Breast epithelium (tissue), 4 donors: Measurements from ENCODE around the gene LALBA. TPM values are rescaled to one million over a fixed set of nuclear protein-coding genes. Genes with fewer than 3 reads are reported as not detected.
"Not testable (repeated sequence)": the region's sequence is repeated elsewhere in the genome, so short reads cannot be mapped to it uniquely, and the experiment has no call there.

Experiments used
- DNase-seq, 2 donors: peaks; one replicate each; pipeline ENCODE4 v3.0.0-alpha.2; 2019; ENCODE audit warnings: low spot score in 2 of 2
- H3K27ac ChIP-seq, 2 donors: fragments of 200-600 bp; sonication (generic) in 1 of 2; one replicate each; pipeline ENCODE4 v1.5.1; 2016 to 2019; ENCODE audit warnings: mild to moderate bottlenecking in 1 of 2
- H3K27me3 ChIP-seq, 2 donors: fragments of 200-600 bp; sonication (generic) in 1 of 2; one replicate each; pipeline versions ENCODE4 v1.5.1 to v1.6.0; 2017 to 2019; ENCODE audit warnings: control low read depth in 1 of 2, mild to moderate bottlenecking in 1 of 2
- H3K36me3 ChIP-seq: fragments of 200-600 bp; one replicate; pipeline ENCODE4 v1.5.1; 2019
- H3K4me1 ChIP-seq, 2 donors: fragments of 200-600 bp; sonication (generic); one replicate each; pipeline ENCODE4 v1.5.1; 2016 to 2019; ENCODE audit warnings: control low read depth in 1 of 2
- H3K4me3 ChIP-seq, 3 donors: fragments of 200-600 bp; sonication (generic); 1 replicate in 2 of 3; 2 replicates in 1 of 3; pipeline ENCODE4 v1.5.1; 2016 to 2019; ENCODE audit warnings: mild to moderate bottlenecking in 3 of 3, moderate library complexity in 2 of 3
- H3K9me3 ChIP-seq, 2 donors: fragments of 200-600 bp; sonication (generic) in 1 of 2; one replicate each; pipeline ENCODE4 v1.5.1; 2016 to 2019; ENCODE audit warnings: control low read depth in 1 of 2
- CTCF ChIP-seq, 3 donors: fragments of 450-650 bp; IDR thresholded peaks; one replicate each; pipeline ENCODE4 v1.5.1; 2016 to 2017; ENCODE audit warnings: antibody characterized with exemption in 3 of 3, mild to moderate bottlenecking in 3 of 3, moderate library complexity in 3 of 3
- POLR2A ChIP-seq: fragments of 450-650 bp; IDR thresholded peaks from one replicate; pipeline ENCODE4 v1.6.1; 2016; ENCODE audit warnings: antibody characterized with exemption, mild to moderate bottlenecking, moderate library complexity
- POLR2AphosphoS5 ChIP-seq, 3 donors: sonication (generic); formaldehyde crosslinking; IDR thresholded peaks; one replicate each; pipeline ENCODE4 v1.6.1; 2017; ENCODE audit warnings: antibody characterized with exemption in 3 of 3
- intact Hi-C: fragments of 100-400 bp; cut with DNase I; formaldehyde crosslinking; loops from one replicate; pipeline ENCODE4 v1.15.1; 2023; ENCODE audit warnings: low total_unique reads
- total RNA-seq, 3 donors: library from RNA; depleted of rRNA; stranded (reverse); fragments of >200 nt; gene quantifications; one replicate each; pipeline ENCODE4 v1.1.0, GENCODE V29; 2016

LALBA gene
- total RNA-seq, 3 donors from 2014 or later = not detected

- Histone ChIP-seq H3K27me3 (no peaks in the 10 kb centered on the region), H3K4me3 (no peak overlapping the region), H3K9me3 (no peaks in the 10 kb centered on the region), H3K4me1 (no peaks in the 10 kb centered on the region), H3K36me3 (no peaks in the 10 kb centered on the region), H3K27ac (no peak overlapping the region)
- intact Hi-C loops = no loop called here
- DNase-seq = no peak
- no peak for TF ChIP-seq POLR2AphosphoS5 (IDR thresholded peaks at IDR 0.05)
Observed at GRCh38 chr12:48580831-48581230, 11.0 kb upstream of the LALBA start.

GRCh38 chr12:48572326-48572725 lies 2.5 kb upstream of the LALBA start:
- DNase-seq = no peak
- H3K36me3 ChIP-seq = no peaks in the 10 kb centered on the region
- no peaks in the 10 kb centered on the region for H3K4me1 ChIP-seq
- no peak for TF ChIP-seq POLR2AphosphoS5 (IDR thresholded peaks at IDR 0.05)
- TF ChIP-seq CTCF (IDR thresholded peaks at IDR 0.05) = no peak
- TF ChIP-seq POLR2A = no peak
- no peak overlapping the region for H3K27ac ChIP-seq
- no peaks in the 10 kb centered on the region for H3K27me3 ChIP-seq
- intact Hi-C loops = no loop called here
- no peak overlapping the region for H3K4me3 ChIP-seq
- H3K9me3 ChIP-seq = no peaks in the 10 kb centered on the region

- TF ChIP-seq POLR2AphosphoS5 (IDR thresholded peaks at IDR 0.05) (no peak), CTCF (IDR thresholded peaks at IDR 0.05) (no peak), POLR2A (no peak)
Observed at GRCh38 chr12:48567731-48568130, 2.1 kb downstream of the LALBA start.

GRCh38 chr12:48557919-48558318 lies 11.9 kb downstream of the LALBA start:
- H3K27me3 ChIP-seq = no peaks in the 10 kb centered on the region
- intact Hi-C loops = no loop called here
- H3K27ac ChIP-seq = no peak overlapping the region
- no peaks in the 10 kb centered on the region for H3K4me1 ChIP-seq
- no peaks in the 10 kb centered on the region for H3K9me3 ChIP-seq
- TF ChIP-seq POLR2A = no peak
- no peak for TF ChIP-seq POLR2AphosphoS5 (IDR thresholded peaks at IDR 0.05)
- TF ChIP-seq CTCF (IDR thresholded peaks at IDR 0.05) = no peak
- DNase-seq = no peak
- no peak overlapping the region for H3K4me3 ChIP-seq
- H3K36me3 ChIP-seq = no peaks in the 10 kb centered on the region

More at GRCh38 chr12:48567731-48568130, 2.1 kb downstream of the LALBA start:
- H3K4me1 ChIP-seq = no peaks in the 10 kb centered on the region
- no peak overlapping the region for H3K4me3 ChIP-seq
- no peak overlapping the region for H3K27ac ChIP-seq
- intact Hi-C loops = no loop called here
- no peak for DNase-seq
- no peaks in the 10 kb centered on the region for H3K27me3 ChIP-seq
- no peaks in the 10 kb centered on the region for H3K9me3 ChIP-seq
- no peaks in the 10 kb centered on the region for H3K36me3 ChIP-seq

- Histone ChIP-seq H3K27ac (no peak overlapping the region), H3K9me3 (no peaks in the 10 kb centered on the region), H3K36me3 (no peaks in the 10 kb centered on the region), H3K27me3 (no peaks in the 10 kb centered on the region), H3K4me3 (no peak overlapping the region), H3K4me1 (no peaks in the 10 kb centered on the region)
- no peak for DNase-seq
- TF ChIP-seq POLR2AphosphoS5 (IDR thresholded peaks at IDR 0.05) (no peak), CTCF (IDR thresholded peaks at IDR 0.05) (no peak), POLR2A (no peak)
- intact Hi-C loops = no loop called here
Observed at GRCh38 chr12:48556631-48557030, 13.2 kb downstream of the LALBA start.

GRCh38 chr12:48553666-48554343 lies 16.0 kb downstream of the LALBA start:
- H3K9me3 ChIP-seq, H3K4me1 ChIP-seq, H3K27ac ChIP-seq, H3K27me3 ChIP-seq, H3K4me3 ChIP-seq, H3K36me3 ChIP-seq, intact Hi-C loops, DNase-seq: not testable (repeated sequence)

- H3K4me3 ChIP-seq, H3K27me3 ChIP-seq, H3K27ac ChIP-seq, H3K36me3 ChIP-seq, H3K9me3 ChIP-seq, H3K4me1 ChIP-seq, DNase-seq, intact Hi-C loops: not testable (repeated sequence)
Observed at GRCh38 chr12:48551636-48552035, 18.2 kb downstream of the LALBA start.

GRCh38 chr12:48547012-48547411 lies 22.8 kb downstream of the LALBA start:
- H3K4me3 ChIP-seq, intact Hi-C loops, H3K9me3 ChIP-seq, DNase-seq, H3K27me3 ChIP-seq, H3K36me3 ChIP-seq, H3K4me1 ChIP-seq, H3K27ac ChIP-seq: not testable (repeated sequence)
